VCaP (cell line): ENCODE results near the gene ZNF841.

Experiments
- H3K27ac ChIP-seq: fragments of 450-650 bp; 2 replicates; pipeline ENCODE4 v1.5.1; 2017
- TF ChIP-seq, protein P1 (sequence below): fragments of 450-650 bp; conservative IDR thresholded peaks from 2 replicates; pipeline ENCODE4 v1.5.1; 2017; ENCODE audit warnings: mild to moderate bottlenecking, moderate library complexity

ZNF841 gene

DNA sequence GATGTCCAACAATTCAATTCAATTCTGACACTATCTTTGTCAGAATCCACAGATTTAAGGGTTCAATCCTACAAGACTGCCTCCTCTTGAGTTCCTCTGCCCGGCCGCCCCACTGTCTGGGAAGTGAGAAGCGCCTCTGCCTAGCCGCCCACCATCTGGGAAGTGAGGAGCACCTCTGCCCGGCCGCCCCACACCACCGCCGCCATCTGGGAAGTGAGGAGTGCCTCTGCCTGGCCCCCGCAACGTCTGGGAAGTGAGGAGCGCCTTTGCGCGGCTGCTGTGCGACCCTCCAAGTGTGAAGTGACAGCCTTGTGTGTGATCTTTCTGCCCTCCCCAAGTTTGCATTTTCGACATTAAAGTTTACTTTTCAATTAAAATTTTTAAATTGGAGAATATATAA lies 73.4 kb downstream of the ZNF841 start:
- peak overlapping the region; percentile 100 for H3K27ac ChIP-seq
- TF ChIP-seq, protein P1, sequence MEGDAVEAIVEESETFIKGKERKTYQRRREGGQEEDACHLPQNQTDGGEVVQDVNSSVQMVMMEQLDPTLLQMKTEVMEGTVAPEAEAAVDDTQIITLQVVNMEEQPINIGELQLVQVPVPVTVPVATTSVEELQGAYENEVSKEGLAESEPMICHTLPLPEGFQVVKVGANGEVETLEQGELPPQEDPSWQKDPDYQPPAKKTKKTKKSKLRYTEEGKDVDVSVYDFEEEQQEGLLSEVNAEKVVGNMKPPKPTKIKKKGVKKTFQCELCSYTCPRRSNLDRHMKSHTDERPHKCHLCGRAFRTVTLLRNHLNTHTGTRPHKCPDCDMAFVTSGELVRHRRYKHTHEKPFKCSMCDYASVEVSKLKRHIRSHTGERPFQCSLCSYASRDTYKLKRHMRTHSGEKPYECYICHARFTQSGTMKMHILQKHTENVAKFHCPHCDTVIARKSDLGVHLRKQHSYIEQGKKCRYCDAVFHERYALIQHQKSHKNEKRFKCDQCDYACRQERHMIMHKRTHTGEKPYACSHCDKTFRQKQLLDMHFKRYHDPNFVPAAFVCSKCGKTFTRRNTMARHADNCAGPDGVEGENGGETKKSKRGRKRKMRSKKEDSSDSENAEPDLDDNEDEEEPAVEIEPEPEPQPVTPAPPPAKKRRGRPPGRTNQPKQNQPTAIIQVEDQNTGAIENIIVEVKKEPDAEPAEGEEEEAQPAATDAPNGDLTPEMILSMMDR: no peak

DNA sequence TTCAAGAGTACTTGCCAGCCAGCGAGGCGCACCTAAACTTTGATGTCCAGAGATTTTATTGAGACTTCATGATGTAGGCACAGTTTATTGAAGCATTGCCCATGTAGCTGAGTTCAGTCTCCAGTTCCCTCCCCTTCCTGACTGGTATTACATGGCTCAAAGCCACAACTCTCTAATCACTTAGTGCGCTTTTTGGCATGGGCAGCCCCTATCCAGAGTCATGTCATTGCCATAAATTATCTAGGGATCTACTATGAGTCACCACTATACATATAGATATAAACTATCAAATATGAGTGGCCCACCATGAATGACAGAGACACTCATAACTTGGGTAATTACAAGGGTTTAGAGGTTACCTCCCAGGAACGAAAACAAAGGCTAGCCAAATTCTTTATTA lies 75.1 kb downstream of the ZNF841 start:
- TF ChIP-seq, protein P1: no peak
- peak overlapping the region; percentile 100 for H3K27ac ChIP-seq
